Stimulated activated CD8-positive, alpha-beta memory T cell treated with anti-CD3 and anti-CD28 coated beads, Interleukin-15, amount 100 ng/mL, for 48 hours (primary cell): ENCODE measurements around the gene SNAPC4.

Experiments used
- DNase-seq, 2 donors: peaks; one replicate each; pipeline ENCODE4 v3.0.0-alpha.2; 2020; ENCODE audit warnings: low read depth in 2 of 2

Gene SNAPC4

DNA sequence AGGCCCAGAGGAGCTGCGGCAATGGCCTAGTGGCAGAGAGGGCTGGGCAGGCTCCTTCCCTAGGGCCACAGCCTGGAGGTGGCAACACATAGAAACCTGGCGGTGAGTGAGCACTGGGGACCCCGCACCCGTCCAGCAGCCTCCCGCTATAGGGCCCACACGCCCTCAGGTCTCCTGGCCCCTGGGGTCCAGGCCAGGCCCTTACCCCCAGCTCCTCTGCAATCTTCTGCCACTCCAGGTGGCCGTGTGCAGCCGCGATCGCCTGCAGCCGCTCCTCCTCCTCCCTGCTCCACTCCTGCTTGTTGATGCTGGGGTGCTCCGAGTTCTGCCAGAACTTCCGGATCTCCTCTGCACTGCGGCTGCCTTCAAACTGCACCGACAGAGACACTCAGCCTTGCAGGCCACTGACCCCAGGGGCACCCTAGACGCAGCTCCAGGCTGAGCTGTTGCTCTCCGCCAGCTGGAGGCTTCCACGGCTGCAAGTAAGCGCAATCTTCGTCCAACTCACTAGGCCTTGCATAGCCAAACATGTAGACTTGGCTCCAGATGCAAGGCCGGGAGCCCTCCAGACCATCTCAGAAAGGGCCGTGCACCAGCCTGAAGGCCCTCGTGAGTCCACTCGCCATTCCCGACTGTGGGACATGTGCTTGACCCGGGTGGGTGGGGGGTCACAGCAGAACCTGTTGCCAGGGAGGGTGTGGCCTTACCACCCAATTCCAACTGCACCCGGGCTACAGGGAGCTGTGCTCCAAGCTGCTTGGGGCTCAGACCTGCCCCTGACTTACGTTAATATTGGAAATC, 8.0 kb downstream of the SNAPC4 start:
- no peak for DNase-seq

DNA sequence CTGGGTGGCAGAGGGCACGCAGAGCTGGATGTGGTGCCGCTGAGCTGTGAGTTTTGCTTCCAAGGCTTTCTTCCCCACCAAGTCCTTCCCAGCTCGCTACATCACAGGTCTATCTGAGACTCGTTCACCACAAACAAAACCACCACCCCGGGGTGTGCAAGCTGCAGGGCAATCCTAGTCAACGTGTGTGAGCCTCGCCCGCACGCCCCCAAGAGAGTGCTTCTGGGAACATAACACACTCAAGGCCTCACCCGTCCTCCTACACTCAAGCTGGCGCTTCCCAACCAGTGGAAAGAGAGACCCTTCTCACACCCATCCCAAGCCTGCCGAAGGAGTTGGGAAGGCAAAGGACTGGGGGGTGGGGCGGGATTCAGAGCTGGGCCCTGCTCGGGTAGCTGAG, 10.6 kb downstream of the SNAPC4 start:
- DNase-seq, result no peak

DNA sequence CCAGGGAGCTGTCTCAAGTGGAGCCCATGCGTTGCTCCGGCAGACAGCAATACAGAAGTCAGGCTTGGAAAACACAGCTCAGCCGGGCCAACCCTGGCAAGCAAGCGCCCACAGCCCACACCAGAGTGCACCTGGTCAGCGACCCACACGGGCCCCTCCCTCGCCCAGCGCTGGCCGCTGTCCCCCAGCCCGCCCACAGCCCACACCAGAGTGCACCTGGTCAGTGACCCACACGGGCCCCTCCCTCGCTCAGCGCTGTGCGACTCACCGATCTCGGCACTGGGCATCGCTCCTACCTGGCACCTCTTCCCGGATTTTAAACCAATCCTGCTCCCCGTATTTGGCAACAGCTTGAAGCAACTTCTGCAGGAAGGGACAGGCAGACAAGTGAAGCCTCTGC, 12.8 kb downstream of the SNAPC4 start:
- no peak for DNase-seq

DNA sequence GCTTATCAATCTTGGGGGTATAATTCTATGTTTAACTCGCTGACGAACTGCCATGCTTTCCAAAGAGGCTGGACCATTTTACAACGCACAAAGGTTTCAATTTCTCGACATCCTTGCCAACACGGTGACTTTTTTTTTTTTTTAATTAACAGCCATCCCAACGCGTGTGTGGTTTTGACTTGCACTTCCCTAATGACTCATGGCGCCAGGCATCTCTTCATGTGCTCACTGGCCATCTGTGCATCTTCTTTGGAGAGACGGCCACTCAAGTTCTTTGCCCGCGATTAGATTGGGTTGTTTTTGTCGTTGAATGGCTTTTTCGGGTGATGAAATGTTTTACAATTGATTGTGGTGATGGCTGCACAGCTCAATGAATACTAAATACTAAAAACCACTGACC, 14.0 kb downstream of the SNAPC4 start:
- DNase-seq, result no peak

DNA sequence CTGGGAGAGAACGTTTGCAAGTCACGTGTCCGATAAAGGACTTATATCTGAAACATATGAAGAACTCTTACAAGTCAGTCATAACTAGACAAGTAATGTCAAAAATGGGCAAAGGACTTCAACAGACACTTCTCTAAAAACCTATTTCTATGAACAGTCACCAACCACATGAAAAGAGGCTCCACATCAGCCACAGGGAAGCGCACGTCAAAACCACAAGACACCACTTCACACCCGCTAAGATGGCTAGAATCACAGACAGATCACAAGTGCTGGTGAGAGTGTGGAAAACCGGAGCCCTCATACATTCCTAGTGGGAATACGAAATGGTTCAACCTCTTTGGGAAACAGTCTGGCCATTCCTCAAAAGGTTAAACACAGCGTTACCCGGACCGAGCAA, 15.0 kb downstream of the SNAPC4 start:
- DNase-seq, result no peak

DNA sequence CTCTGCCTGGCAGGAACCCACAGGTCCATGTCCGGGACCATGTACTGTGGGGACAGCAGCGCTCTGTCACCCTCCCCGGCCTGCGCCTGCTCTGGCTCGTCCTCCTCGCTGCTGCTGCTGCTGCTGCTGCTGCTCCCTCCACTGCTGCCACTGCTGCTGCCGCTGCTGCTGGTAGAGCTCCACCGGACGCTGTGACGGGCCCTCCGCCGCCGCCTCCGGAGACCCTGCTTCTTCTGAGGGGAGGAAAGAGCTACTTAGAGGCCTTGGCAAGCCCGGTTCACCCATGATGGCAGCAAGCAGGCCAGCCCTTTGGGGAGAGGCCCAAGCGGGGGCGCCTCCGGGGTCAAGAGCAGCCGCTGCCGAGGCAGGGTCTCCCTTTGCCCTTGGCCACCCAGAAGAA, 16.5 kb downstream of the SNAPC4 start:
- no peak for DNase-seq

DNA sequence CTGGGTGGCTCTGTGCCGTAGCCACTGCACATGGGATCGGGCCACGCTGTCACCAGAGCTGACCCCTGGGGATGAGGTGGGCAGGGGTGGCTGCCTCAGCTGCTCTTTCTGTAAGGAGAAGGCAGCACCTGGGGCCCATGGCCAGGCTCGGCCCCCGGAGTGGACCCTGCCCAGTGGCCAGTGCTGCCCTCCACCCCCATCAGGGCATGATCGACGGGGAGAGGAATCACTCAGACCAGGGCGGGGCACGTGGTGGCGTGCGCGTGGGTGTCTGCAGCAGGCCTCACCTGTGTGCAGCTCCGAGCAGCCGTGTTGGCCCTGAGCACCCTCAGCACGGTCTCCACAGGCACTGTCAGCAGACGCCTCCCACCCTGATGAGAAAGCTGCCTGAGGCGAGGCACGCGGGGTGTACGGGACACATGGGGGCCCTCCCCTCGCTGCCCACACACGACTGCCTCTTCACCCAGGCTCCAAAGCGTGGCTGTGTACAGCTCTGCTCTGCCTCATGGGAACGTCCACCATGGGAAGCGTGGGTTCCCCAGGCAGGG, 17.9 kb downstream of the SNAPC4 start:
- no peak for DNase-seq

DNA sequence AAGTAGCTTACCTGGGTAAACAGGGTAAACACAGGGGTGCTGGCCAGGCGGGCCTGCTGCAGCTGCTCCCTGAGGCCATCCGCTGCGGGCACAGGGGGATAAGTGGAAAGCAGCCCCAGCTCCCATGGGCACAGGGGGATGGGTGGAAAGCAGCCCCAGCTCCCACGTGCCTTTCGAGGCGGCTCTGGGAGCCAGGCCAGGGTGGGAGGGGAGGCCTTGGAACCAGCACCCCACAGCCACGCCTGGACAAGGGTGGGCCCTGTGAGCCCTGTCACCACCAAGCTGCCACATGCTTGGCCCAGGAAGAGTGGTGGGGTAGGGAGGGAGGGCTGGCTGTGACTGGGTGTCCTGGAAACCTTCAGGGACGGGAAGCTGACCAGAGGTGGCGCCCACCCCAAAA, 18.7 kb downstream of the SNAPC4 start:
- DNase-seq, result no peak

DNA sequence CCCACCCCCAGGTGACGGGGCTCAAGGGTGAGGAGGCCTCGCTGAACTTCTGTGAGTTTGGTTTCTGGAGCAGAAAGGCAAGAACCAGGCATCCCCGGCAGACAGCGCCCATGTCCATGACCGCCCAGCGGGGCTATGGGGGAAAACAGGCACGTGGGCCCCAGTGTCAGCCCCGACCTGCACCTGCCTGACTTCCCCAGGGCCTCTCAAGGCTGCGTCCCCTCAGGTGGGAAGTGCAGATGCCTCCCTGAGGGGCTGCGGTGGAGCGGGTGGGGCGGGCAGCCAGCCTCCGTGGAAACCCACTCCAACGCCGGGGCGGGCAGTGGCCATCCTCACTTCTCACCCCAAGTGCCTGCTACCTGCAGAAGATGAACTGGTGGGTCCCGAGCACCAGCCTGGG, 19.6 kb downstream of the SNAPC4 start:
- DNase-seq, result no peak

DNA sequence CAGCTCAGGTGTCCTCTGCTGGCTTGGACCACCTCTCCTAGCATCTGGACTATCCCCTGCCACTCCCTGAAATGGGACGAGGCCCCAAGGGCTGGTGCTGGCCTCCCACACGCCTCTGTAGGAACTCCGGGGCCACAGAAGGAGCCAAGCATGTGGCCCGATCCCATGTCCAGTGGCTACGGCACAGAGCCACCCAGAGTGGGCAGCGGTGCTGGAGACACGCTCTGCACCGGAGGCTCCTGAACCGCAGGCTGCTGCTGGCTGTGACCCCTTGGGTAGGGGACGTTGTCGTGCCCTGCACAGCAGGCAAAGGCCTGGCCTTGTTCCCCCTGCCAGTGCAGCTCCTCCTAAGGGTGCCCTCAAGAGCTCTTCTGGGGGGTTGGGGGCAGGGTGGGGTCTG, 20.1 kb downstream of the SNAPC4 start:
- DNase-seq, result no peak

DNA sequence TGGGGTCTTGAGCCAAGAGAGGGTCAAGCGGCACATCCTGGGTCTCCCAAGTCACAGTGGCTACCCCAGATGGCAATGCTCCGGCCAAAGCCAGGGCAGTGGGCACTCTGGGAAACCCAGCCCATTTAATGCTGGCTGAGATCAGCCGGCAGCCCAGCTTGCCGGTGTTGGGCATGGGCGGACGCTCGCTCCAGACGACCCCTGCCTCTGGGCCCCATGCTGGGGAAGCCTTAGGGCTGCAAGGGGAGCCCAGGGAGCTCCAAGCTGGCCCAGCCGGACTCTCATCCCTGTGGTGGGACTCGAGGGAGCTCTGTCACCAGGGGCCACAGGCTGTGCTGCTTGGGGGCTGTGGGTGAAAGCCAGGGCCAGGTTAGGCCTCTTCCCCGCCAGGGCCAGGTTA, 20.6 kb downstream of the SNAPC4 start:
- DNase-seq, result no peak

DNA sequence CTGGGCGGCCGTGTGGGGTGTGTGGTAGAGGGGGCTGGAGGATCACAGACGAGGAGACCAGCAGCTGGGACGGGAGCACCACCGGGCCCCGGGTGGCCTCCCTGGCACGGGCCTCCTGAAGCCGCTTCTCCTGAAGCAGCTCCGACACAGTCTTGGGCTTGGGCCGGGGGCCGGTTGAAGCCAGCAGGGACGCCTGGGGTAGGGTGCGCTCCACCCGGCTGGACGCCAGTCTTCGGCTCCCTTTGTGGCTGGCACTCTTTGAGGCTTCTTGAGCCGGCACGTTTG, 21.0 kb downstream of the SNAPC4 start:
- no peak for DNase-seq

DNA sequence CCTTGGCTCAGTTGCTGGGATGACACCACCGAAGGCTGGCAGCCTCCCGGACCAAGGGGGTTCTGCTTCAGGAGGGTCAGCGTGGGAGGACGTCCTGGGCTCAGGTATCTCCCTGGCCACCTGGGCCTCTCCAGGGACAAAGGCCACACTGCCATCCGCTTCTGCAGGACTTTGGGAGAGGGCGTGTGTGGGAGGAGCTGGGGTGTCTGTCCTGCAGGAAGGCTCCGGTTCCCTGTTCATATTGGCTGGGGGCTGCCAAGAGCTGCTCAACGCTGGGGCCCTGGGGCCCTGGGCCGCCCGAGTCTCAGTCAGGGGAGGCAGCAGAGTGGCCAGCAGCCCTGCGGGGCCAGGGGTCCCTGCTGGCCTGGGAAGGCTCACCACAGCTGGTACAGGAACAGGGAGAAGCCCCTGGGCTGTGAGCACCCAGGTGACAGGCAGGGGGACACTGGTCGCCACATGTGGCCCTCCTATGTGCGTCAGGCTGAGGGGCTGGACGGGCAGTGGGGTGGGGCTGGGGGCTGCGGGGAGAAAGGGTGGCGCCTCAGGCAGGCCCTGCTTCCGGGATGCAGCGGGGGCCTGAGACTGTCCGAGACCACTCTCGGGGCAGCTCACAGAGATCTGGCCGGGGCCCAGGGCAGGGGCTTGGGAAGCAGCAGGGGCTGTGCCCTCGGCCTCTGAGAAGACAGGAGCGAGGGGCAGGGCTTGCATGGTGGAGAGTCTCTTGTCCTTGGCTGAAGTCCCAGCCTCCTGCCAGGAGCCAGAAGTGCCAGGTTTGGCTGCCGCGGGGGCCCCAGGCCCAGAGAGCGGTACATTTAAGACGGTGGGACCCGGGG, 21.6 kb downstream of the SNAPC4 start:
- DNase-seq, result no peak

DNA sequence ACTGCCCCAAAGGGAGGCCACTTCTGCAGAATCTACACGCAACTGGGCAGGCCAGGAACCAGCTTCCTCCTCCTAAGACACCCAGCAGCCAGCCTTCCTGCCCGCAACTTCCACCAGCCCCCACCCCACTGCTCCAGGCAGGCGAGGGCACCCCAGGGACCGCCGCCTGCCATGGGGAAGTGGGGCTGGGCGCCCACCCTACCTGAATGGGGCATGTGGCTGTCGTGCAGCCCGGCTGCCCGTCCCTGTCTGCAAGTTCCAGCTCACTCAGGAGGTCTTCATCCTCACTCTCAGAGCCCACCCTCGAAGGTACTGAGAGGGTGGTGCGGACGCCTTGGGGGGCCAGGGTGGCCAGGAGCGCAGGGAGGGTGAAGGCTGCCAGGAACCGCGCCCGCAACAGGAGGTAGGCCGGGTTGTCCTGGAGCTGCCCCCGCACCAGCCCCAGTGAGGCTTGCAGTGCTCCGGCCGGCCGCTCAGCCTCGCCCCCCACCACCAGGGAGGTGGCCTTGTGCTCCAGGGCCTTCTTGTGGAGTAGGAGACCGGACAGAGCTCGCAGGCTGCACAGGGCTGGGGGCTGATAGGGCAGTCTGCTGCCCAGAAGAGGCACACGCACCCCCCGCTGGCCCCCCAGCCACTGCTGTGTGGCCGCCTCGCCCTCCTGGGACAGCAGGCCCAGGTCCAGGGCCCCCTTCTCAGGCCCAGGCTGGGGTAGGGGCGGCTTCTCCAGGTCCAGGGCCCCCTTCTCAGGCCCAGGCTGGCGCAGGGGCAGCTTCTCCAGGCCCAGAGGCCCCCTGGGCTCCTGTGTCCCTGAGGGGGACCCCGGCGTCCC, 22.4 kb downstream of the SNAPC4 start:
- no peak for DNase-seq

DNA sequence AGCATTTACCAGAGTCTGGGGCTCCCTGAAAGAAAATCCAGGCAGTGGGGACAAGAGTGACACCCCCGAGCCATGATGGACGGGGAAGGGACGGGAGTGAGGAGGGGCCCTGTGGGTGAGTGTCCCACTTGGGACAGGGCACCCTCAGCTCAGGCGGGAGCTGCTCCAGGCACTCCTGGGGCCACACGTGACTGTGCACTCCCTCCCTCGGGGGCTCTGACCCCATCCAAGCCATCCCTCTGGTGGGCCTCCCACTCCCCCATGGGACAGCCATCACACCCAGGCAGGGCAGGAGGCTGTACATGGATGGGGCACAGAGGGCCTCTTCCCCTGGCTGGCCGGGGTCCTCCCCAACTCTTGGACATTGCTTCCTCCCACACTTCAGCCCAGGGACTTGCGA, 23.5 kb downstream of the SNAPC4 start:
- DNase-seq, result no peak

DNA sequence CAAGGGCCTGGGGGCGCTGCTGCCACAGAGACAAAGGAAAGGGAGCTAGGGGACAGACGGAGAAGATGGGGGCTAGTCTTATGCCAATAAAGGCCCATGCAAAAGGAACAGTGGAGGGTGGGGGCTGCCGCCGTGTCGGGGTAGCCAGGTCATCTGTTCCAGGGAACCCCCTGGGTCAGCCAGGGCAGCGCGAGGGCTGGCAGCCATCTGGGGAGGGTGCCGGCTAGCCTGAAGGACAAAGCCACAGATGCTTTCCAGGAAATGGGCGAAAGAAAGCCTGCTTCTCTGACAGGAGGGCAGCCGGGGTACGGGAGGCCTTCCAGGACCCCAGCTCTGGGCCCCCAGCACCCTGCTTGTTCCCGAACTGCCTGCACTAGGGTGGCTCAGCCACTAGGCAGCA, 24.9 kb downstream of the SNAPC4 start:
- DNase-seq, result no peak

DNA sequence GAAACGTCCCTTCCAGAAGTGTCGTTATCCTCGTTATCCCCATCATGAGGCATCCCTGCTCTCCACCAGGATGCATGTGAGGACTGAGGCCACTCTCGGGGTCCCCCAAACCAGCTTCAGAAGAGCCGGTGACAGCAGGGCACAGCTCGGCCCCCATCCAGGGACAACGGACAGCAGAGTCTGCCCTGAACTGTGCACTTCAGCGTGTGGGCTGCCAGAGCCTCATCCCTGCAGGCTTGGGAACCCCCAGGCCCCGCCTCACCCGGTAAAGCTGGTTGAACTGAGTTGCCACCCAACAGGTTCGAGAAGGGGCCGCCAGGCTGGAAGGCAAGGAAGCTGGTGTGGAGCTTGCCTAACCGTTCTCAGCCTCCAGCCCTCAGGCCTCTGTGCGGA, 25.8 kb downstream of the SNAPC4 start:
- DNase-seq, result no peak

DNA sequence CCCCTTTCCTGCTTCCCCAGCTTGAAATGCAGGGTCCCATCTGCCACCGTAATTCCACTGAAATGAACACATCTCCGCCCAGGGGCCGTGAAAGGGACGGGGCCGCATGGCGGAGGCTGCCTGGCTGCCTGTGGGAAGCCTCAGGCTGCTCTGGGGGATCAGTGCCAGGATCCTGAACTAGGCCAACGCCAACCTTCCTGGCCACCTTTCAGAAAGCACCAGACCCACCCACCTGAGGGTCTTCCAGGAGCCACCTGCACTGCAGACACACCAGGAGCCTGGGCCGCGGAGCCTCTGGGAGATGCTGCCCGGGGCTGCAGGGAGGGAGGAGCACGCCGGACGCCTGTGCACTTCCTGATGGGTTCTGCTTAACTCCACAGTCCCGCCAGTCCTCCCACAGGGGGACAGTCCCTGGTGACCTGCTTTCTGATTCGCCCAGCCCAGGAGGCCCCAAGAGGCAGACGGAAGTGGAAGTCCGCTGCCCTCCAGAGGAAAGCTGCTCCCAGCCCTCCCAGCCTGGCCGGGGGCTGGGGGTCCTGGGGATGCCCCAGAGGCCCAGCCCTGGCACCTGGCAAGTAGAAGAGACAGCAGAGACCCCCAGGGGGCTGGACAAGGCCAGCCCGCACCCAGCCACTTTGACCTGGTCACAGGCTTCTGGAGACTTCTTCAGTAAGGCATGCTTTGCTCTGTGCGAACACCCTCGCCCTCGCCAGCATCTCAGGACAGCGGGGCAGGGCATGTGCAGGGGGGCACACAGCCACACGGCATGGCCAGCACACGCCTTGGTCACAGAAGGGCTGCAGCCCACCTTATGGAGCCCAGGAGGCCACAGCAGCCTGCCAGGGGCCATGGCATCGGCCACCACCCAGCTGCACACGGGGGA, 26.4 kb downstream of the SNAPC4 start, which contains the start of gene CARD9:
CARD9 (minus strand) TSS at position 370 of the 883 bp plus-strand sequence. CDS start 1,591 bp downstream, outside the sequence.
- no peak for DNase-seq

DNA sequence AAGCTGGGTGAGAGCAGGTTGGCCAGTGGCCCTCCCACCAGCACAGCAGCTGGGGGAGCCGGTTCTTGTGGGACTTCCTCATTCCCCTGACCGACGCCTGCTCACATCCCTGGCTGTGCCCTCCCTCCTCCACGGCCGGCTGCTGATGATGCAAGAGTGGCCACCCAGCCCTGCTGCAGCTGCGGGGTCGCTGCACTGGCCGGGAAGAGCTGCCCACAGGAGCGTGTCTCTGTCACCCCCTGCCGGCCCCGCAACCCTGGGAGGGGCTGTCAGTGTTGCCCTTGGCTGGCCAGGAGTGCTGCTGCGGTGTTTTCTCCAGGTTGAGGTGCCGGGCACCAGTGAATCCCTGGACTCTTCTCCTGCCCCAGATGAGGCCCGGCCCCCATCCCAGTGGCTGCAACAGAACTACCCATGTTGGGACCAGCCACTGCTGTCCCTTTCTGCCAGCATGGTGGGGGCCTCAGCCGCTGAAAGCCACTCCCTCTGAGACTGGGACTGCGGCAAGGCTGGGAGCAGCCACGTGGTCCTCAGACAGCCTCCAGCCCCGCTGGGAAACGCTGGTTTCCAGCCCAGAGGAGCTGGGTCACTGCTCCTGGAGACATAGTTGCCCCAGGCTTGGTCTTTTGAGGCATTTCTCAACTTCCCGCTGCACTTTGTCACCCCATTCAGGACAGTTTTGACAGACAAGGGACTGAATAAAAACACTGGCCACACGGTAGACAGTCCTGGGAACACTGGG, 27.2 kb downstream of the SNAPC4 start:
- no peak for DNase-seq

DNA sequence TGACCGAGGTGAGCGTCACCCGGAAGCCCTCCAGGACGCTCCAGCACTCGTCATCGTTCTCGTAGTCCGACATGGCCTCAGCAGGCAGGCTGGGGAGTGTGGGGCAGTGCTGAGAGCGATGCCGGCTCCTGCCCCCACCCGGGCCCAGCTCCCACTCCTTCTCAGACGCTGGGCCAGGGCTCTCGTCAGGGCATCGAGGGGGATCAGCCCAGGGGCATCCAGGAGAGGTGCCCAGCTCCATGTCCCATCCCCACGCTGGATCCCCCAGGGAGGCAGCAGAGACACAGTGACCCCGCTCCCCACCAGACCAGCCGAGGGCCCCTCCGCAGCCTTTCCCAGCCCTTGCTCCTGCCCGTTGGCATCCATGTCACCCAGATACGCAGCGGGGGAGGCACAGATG, 28.0 kb downstream of the SNAPC4 start:
- DNase-seq, result no peak

DNA sequence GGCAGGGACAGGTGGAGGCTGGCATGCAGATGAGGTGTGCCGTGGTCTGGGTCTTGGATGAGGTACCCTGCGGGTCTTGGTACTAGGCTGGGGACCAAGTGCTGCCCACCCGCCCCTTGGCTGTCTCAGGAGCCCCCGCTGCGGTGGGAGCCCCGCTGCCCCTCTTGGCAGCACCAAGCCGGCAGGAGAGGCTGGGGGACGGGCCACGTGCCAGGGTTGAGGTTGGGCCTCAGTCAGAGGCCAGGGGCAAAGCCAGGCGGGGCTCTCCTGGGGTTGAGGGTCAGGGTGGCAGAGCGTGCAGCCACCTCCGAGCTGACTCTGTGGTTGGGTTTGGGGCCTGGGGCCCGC, 28.5 kb downstream of the SNAPC4 start:
- no peak for DNase-seq
